B cell (primary cell): ENCODE results near the gene CDK5RAP3. TPM values are rescaled to one million over a fixed set of nuclear protein-coding genes. Genes with fewer than 3 reads are reported as not detected.

Experiments
- ATAC-seq: fragments of 200-7000 bp; cut with Tn5 transposase; one replicate; pipeline ENCODE4 v1.10.0; 2021; ENCODE audit warnings: low read depth, mild to moderate bottlenecking, moderate number of reproducible peaks, moderate library complexity
- CTCF ChIA-PET: fragments of 350-600 bp; sonication (Branson Sonifier 250); formaldehyde crosslinking; loops from one replicate; lab custom pipeline; 2021; ENCODE audit warnings: antibody characterized with exemption, inconsistent platforms; lab: Charles Lee
- POLR2A ChIA-PET: fragments of 350-600 bp; sonication (Branson Sonifier 250); formaldehyde crosslinking; loops from one replicate; lab custom pipeline; 2021; ENCODE audit warnings: antibody characterized with exemption; lab: Charles Lee
- DNase-seq: peaks from one replicate; pipeline ENCODE4 v3.0.0; 2013
- H2AFZ ChIP-seq: 2 replicates; pipeline ENCODE4 v1.6.1; 2012; ENCODE audit warnings: mild to moderate bottlenecking, low read depth, low read length; ENCODE audit not compliant: insufficient read depth, poor library complexity, severe bottlenecking
- H3K27ac ChIP-seq, 2 donors: 1 replicate in 1 of 2; 2 replicates in 1 of 2; pipeline ENCODE4 v1.5.1; 2012 to 2013; ENCODE audit warnings: low read length in 2 of 2, mild to moderate bottlenecking in 2 of 2, moderate library complexity in 1 of 2
- H3K27me3 ChIP-seq, 4 experiments: fragments of 200-600 bp in 1 of 4; sonication (generic) in 1 of 4; replicated peaks in 1 of 4; 1 replicate in 2 of 4; 2 replicates in 2 of 4; pipeline versions ENCODE4 v1.6.1 to v1.7.0; 2013 to 2016; ENCODE audit warnings: low read length in 3 of 4, mild to moderate bottlenecking in 2 of 4, mixed read lengths in 1 of 4, moderate library complexity in 1 of 4; ENCODE audit not compliant: insufficient read depth in 4 of 4, control insufficient read depth in 3 of 4; ENCODE audit errors: control extremely low read depth in 1 of 4
- H3K36me3 ChIP-seq, 2 experiments: replicated peaks in 1 of 2; 1 replicate in 1 of 2; 2 replicates in 1 of 2; pipeline versions ENCODE4 v1.6.1 to v1.7.1; 2013; ENCODE audit warnings: low read length in 1 of 2; ENCODE audit not compliant: insufficient read depth in 2 of 2, control insufficient read depth in 1 of 2; ENCODE audit errors: control extremely low read depth in 1 of 2, extremely low read depth in 1 of 2
- H3K4me1 ChIP-seq, 2 donors: fragments of 200-600 bp in 1 of 2; sonication (generic) in 1 of 2; 1 replicate in 1 of 2; 2 replicates in 1 of 2; pipeline versions ENCODE4 v1.5.1 to v1.6.1; 2013 to 2017; ENCODE audit warnings: low read length in 2 of 2; ENCODE audit not compliant: control insufficient read depth in 2 of 2, insufficient read depth in 2 of 2
- H3K4me2 ChIP-seq: replicated peaks from 2 replicates; pipeline ENCODE3; 2012; ENCODE audit warnings: mild to moderate bottlenecking, low read depth, low read length; ENCODE audit not compliant: poor library complexity, severe bottlenecking
- H3K4me3 ChIP-seq, 5 experiments: fragments of 200-600 bp in 1 of 5; sonication (generic) in 1 of 5; 1 replicate in 3 of 5; 2 replicates in 2 of 5; pipeline versions ENCODE4 v1.5.1 to v1.7.0; 2011 to 2016; ENCODE audit warnings: low read length in 4 of 5, mild to moderate bottlenecking in 4 of 5, low read depth in 2 of 5, control low read depth in 1 of 5, moderate library complexity in 1 of 5; ENCODE audit not compliant: insufficient read depth in 1 of 5; ENCODE audit errors: control extremely low read depth in 1 of 5, extremely low read depth in 1 of 5
- H3K79me2 ChIP-seq: fragments of 200-600 bp; sonication (generic); one replicate; pipeline ENCODE4 v1.6.0; 2016; ENCODE audit warnings: low read length; ENCODE audit not compliant: control insufficient read depth, insufficient read depth
- H3K9ac ChIP-seq: fragments of 200-600 bp; sonication (generic); 2 replicates; pipeline ENCODE4 v1.6.1; 2017; ENCODE audit warnings: mild to moderate bottlenecking, low read length, moderate library complexity
- H3K9me3 ChIP-seq, 3 donors: one replicate each; pipeline versions ENCODE4 v1.6.1 to v1.7.1; 2013; ENCODE audit warnings: low read length in 2 of 3; ENCODE audit not compliant: control insufficient read depth in 2 of 3, insufficient read depth in 1 of 3; ENCODE audit errors: control extremely low read depth in 1 of 3
- H4K20me1 ChIP-seq: 2 replicates; pipeline ENCODE4 v1.6.0; 2012; ENCODE audit warnings: mild to moderate bottlenecking, low read length; ENCODE audit not compliant: insufficient read depth, control insufficient read depth, poor library complexity, severe bottlenecking
- H3K27ac Mint-ChIP-seq: one replicate; pipeline ENCODE4 v1.8.0; 2021; ENCODE audit warnings: mixed read lengths
- H3K27me3 Mint-ChIP-seq: one replicate; pipeline ENCODE4 v1.8.0; 2021; ENCODE audit warnings: mixed read lengths
- H3K4me1 Mint-ChIP-seq: one replicate; pipeline ENCODE4 v1.8.0; 2021; ENCODE audit warnings: mixed read lengths
- H3K4me3 Mint-ChIP-seq: one replicate; pipeline ENCODE4 v1.8.0; 2021; ENCODE audit warnings: mixed read lengths
- H3K9me3 Mint-ChIP-seq: one replicate; pipeline ENCODE4 v1.8.0; 2022; ENCODE audit warnings: mixed read lengths; ENCODE audit not compliant: insufficient read depth
- CTCF ChIP-seq: fragments of 200-600 bp; IDR thresholded peaks from one replicate; pipeline ENCODE4 v1.8.0; 2022; ENCODE audit warnings: antibody characterized with exemption, mild to moderate bottlenecking
- EZH2 ChIP-seq: IDR thresholded peaks from 2 replicates; pipeline ENCODE4 v1.6.1; 2012; ENCODE audit warnings: borderline replicate concordance, low read depth, mild to moderate bottlenecking, moderate library complexity, low read length; ENCODE audit not compliant: insufficient read depth, poor library complexity, severe bottlenecking
- WGBS: methylation state at CpG from one replicate; pipeline ENCODE4 v1.1.5; 2013; ENCODE audit warnings: missing lambda C conversion rate; ENCODE audit not compliant: insufficient coverage; 5-methylcytosine and 5-hydroxymethylcytosine counted together
- intact Hi-C: fragments of 100-400 bp; cut with micrococcal nuclease; formaldehyde crosslinking; loops from one replicate; pipeline ENCODE4 v1.10.0; 2022
- polyA plus RNA-seq: library from polyadenylated mRNA; depleted of rRNA; stranded (reverse); fragments of >200 nt; gene quantifications from 2 replicates; pipeline ENCODE4 v1.2.3, GENCODE V29; 2012
- total RNA-seq, 2 donors: library from RNA; stranded (reverse); fragments of 120-200 nt in 1 of 2; gene quantifications; 1 replicate in 1 of 2; 2 replicates in 1 of 2; pipeline versions ENCODE4 v1.2.3 to v1.2.4, GENCODE V29; 2013 to 2022

CDK5RAP3 gene
- total and polyA plus RNA-seq, 2 donors (not counting 1 experiment from before 2014, with no cell fraction given) = 417 to 728 TPM

- Histone ChIP-seq H3K27ac (no peak overlapping the region), H3K27me3 (peaks cover 0 to 46% (median 17%) of the 10 kb centered on the region in 4 experiments), H3K4me3 (no peak overlapping the region), H2AFZ (no peak overlapping the region), H3K4me2 (no peak overlapping the region), H3K36me3 (no peaks in the 10 kb centered on the region), H3K4me1 (peaks cover 14% of the 10 kb centered on the region in 2 donors), H3K9me3 (peaks cover 0 to 3% (median 0%) of the 10 kb centered on the region in 3 donors), H4K20me1 (no peaks in the 10 kb centered on the region), H3K9ac (no peak overlapping the region), H3K79me2 (no peaks in the 10 kb centered on the region)
- TF ChIP-seq CTCF (no peak), EZH2 (no peak)
- POLR2A ChIA-PET = no interaction called here
- H3K27ac Mint-ChIP-seq = no peak overlapping the region
- peaks cover 28% of the 10 kb centered on the region for H3K4me1 Mint-ChIP-seq
- peaks cover 27% of the 10 kb centered on the region for H3K27me3 Mint-ChIP-seq
- DNase-seq (no peak), ATAC-seq (no peak)
- H3K9me3 Mint-ChIP-seq = no peaks in the 10 kb centered on the region
- CTCF ChIA-PET = interaction anchor here (0.9 to 3.0 kb wide), 3 partner anchors 36 to 43 kb away, joined by 3 to 10 read pairs (median 4); partner anchors contain the start of gene CDK5RAP3
- intact Hi-C loops = loop anchor here (2.0 kb wide), 1 partner anchor 35 kb away; no protein-coding TSS in a partner anchor
- no peak overlapping the region for H3K4me3 Mint-ChIP-seq
- 88% methylated on average over 4 of the region's 6 CpGs for WGBS
Observed at GRCh38 chr17:48013876-48014594, 43.1 kb downstream of the CDK5RAP3 start.

- 73% methylated on average over 8 of the region's 8 CpGs for WGBS
- no peaks in the 10 kb centered on the region for H3K9me3 Mint-ChIP-seq
- H4K20me1 ChIP-seq = no peaks in the 10 kb centered on the region
- H3K27ac Mint-ChIP-seq = no peak overlapping the region
- no peak overlapping the region for H3K4me3 ChIP-seq
- ATAC-seq (no peak), DNase-seq (no peak)
- no peak overlapping the region for H2AFZ ChIP-seq
- TF ChIP-seq EZH2 (no peak), CTCF (no peak)
- ChIA-PET POLR2A (no interaction called here), CTCF (interaction anchor here (1.1 to 3.0 kb wide), 2 partner anchors 36 to 44 kb away, joined by 4 to 10 read pairs; partner anchors contain the start of gene CDK5RAP3)
- no peaks in the 10 kb centered on the region for H3K36me3 ChIP-seq
- H3K27me3 ChIP-seq = peaks cover 0 to 49% (median 17%) of the 10 kb centered on the region in 4 experiments
- H3K27me3 Mint-ChIP-seq = peaks cover 25% of the 10 kb centered on the region
- intact Hi-C loops = no loop called here
- peaks cover 28% of the 10 kb centered on the region for H3K4me1 Mint-ChIP-seq
- H3K9me3 ChIP-seq = peaks cover 0 to 3% (median 0%) of the 10 kb centered on the region in 3 donors
- no peaks in the 10 kb centered on the region for H3K79me2 ChIP-seq
- no peak overlapping the region for H3K9ac ChIP-seq
- no peak overlapping the region for H3K4me3 Mint-ChIP-seq
- H3K4me2 ChIP-seq = no peak overlapping the region
- H3K27ac ChIP-seq = no peak overlapping the region
- peaks cover 14% of the 10 kb centered on the region in 2 donors for H3K4me1 ChIP-seq
Observed at GRCh38 chr17:48014595-48015111, 43.7 kb downstream of the CDK5RAP3 start.
